ENCODE data around the gene ZNF655.

DNA sequence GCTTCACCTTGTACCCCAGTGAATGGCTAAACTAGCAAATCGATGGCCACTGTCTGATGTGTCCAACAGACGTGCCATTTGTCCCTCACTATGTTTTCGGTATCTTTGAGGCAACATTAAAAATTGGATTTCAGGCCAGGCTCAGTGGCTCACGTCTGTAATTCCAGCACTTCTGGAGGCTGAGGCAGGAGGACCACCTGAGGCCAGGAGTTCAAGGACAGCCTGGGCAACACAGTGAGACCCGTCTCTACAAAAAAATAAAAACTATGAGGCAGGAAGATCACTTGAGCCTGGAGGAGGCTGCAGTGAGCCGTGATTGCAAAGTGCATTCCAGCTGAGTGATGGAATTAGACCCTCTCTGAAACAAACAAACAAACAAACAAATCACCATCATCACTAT, 14.5 kb upstream of the ZNF655 start:
- TF ChIP-seq, protein P1, sequence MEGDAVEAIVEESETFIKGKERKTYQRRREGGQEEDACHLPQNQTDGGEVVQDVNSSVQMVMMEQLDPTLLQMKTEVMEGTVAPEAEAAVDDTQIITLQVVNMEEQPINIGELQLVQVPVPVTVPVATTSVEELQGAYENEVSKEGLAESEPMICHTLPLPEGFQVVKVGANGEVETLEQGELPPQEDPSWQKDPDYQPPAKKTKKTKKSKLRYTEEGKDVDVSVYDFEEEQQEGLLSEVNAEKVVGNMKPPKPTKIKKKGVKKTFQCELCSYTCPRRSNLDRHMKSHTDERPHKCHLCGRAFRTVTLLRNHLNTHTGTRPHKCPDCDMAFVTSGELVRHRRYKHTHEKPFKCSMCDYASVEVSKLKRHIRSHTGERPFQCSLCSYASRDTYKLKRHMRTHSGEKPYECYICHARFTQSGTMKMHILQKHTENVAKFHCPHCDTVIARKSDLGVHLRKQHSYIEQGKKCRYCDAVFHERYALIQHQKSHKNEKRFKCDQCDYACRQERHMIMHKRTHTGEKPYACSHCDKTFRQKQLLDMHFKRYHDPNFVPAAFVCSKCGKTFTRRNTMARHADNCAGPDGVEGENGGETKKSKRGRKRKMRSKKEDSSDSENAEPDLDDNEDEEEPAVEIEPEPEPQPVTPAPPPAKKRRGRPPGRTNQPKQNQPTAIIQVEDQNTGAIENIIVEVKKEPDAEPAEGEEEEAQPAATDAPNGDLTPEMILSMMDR (IDR thresholded peaks at IDR 0.05) = no peak
- no peak for TF ChIP-seq EP300 (IDR thresholded peaks at IDR 0.05)
